ENCODE results near the gene DCAF8L2. TPM values are rescaled to one million over a fixed set of nuclear protein-coding genes. Genes with fewer than 3 reads are reported as not detected.
"Not testable (repeated sequence)": the region's sequence is repeated elsewhere in the genome, so short reads cannot be mapped to it uniquely, and the experiment has no call there.

DCAF8L2 gene
- not detected for total RNA-seq
- polyA plus RNA-seq (2013, experiment 1 of 2), result not detected
- not detected for polyA plus RNA-seq (2013, experiment 2 of 2)
- long read RNA-seq, experiment 1, result 0 reads
- long read RNA-seq, experiment 2, result 0 reads
- long read RNA-seq, experiment 3, result 0 reads
- long read RNA-seq, experiment 4, result 0 reads

GRCh38 chrX:27590044-27590443, at the start of gene DCAF8L2:
TSS of gene DCAF8L2 (plus strand) at chrX:27590344. CDS start at chrX:27746896, 156,552 bp downstream.
- Mint-ChIP-seq H3K36me3 (ENCODE audit: low read depth) (no peaks in the 10 kb centered on the region), H3K9me3 (peaks cover 38% of the 10 kb centered on the region), H3K4me1 (no peaks in the 10 kb centered on the region), H3K27me3 (ENCODE audit: insufficient read depth) (peaks cover 3% of the 10 kb centered on the region), H3K27ac (no peak within 1 kb of the TSS), H3K4me3 (no peak within 1 kb of the TSS)
- no peak for DNase-seq
- H3K9ac ChIP-seq (ENCODE audit: extremely low read depth, low read length, poor library complexity, severe bottlenecking), result no peak within 1 kb of the TSS
- H3K4me1 ChIP-seq (ENCODE audit: control insufficient read depth, insufficient read depth, low read length), result no peaks in the 10 kb centered on the region
- H3K4me3 ChIP-seq (ENCODE audit: low read length), result no peak within 1 kb of the TSS
- no peak within 1 kb of the TSS for H3K27ac ChIP-seq (ENCODE audit: low read depth, low read length)
- WGBS, 2 experiments (ENCODE audit: insufficient coverage in 1 of 2, insufficient read length in 1 of 2), result 96 to 100% methylated on average over 2 to 6 of the region's 7 CpGs
- H3K36me3 ChIP-seq (ENCODE audit: control insufficient read depth, insufficient read depth, low read length), result no peaks in the 10 kb centered on the region
- H3K9me3 ChIP-seq (ENCODE audit: control insufficient read depth, low read length), result no peaks in the 10 kb centered on the region
- no peaks in the 10 kb centered on the region for H3K27me3 ChIP-seq (ENCODE audit: control insufficient read depth, insufficient read depth, low read length, poor library complexity, severe bottlenecking)
- TF ChIP-seq CTCF (conservative IDR thresholded peaks at IDR 0.05), result no peak

GRCh38 chrX:27541161-27541560, 49.0 kb upstream of the DCAF8L2 start:
- H3K9me3 Mint-ChIP-seq, result peaks cover 41% of the 10 kb centered on the region
- H3K4me1 ChIP-seq (ENCODE audit: control insufficient read depth, insufficient read depth, low read length); H3K9ac ChIP-seq (ENCODE audit: extremely low read depth, low read length, poor library complexity, severe bottlenecking); DNase-seq; H3K36me3 ChIP-seq (ENCODE audit: control insufficient read depth, insufficient read depth, low read length); H3K27me3 Mint-ChIP-seq (ENCODE audit: insufficient read depth); H3K27ac Mint-ChIP-seq; H3K4me3 Mint-ChIP-seq; H3K9me3 ChIP-seq (ENCODE audit: control insufficient read depth, low read length); H3K4me3 ChIP-seq (ENCODE audit: low read length); H3K4me1 Mint-ChIP-seq; H3K36me3 Mint-ChIP-seq (ENCODE audit: low read depth); H3K27me3 ChIP-seq (ENCODE audit: control insufficient read depth, insufficient read depth, low read length, poor library complexity, severe bottlenecking); H3K27ac ChIP-seq (ENCODE audit: low read depth, low read length): not testable (repeated sequence)
- WGBS, 2 experiments (ENCODE audit: insufficient coverage in 1 of 2, insufficient read length in 1 of 2), result 88 to 95% methylated on average over 3 to 6 of the region's 6 CpGs

- Mint-ChIP-seq H3K9me3 (peaks cover 52% of the 10 kb centered on the region), H3K27ac (no peak overlapping the region), H3K4me3 (no peak overlapping the region), H3K36me3 (ENCODE audit: low read depth) (no peaks in the 10 kb centered on the region), H3K4me1 (no peaks in the 10 kb centered on the region), H3K27me3 (ENCODE audit: insufficient read depth) (no peaks in the 10 kb centered on the region)
- Histone ChIP-seq H3K4me3 (ENCODE audit: low read length) (no peak overlapping the region), H3K27me3 (ENCODE audit: control insufficient read depth, insufficient read depth, low read length, poor library complexity, severe bottlenecking) (no peaks in the 10 kb centered on the region), H3K9me3 (ENCODE audit: control insufficient read depth, low read length) (no peaks in the 10 kb centered on the region), H3K36me3 (ENCODE audit: control insufficient read depth, insufficient read depth, low read length) (no peaks in the 10 kb centered on the region), H3K4me1 (ENCODE audit: control insufficient read depth, insufficient read depth, low read length) (no peaks in the 10 kb centered on the region), H3K9ac (ENCODE audit: extremely low read depth, low read length, poor library complexity, severe bottlenecking) (no peak overlapping the region), H3K27ac (ENCODE audit: low read depth, low read length) (no peak overlapping the region)
- 100% methylated on average over 3 of the region's 4 CpGs; no CpG with 5 or more reads in 1 of the 2 experiments for WGBS, 2 experiments (ENCODE audit: insufficient coverage in 1 of 2, insufficient read length in 1 of 2)
- TF ChIP-seq CTCF (conservative IDR thresholded peaks at IDR 0.05), result no peak
- no peak for DNase-seq
These were observed 41.5 kb upstream of the DCAF8L2 start for GRCh38 chrX:27548624-27549023.

- Mint-ChIP-seq H3K36me3 (ENCODE audit: low read depth) (no peaks in the 10 kb centered on the region), H3K27ac (no peak overlapping the region), H3K4me3 (no peak overlapping the region), H3K9me3 (peaks cover 53% of the 10 kb centered on the region), H3K27me3 (ENCODE audit: insufficient read depth) (no peaks in the 10 kb centered on the region), H3K4me1 (no peaks in the 10 kb centered on the region)
- Histone ChIP-seq H3K27ac (ENCODE audit: low read depth, low read length) (no peak overlapping the region), H3K9me3 (ENCODE audit: control insufficient read depth, low read length) (no peaks in the 10 kb centered on the region), H3K4me1 (ENCODE audit: control insufficient read depth, insufficient read depth, low read length) (no peaks in the 10 kb centered on the region), H3K36me3 (ENCODE audit: control insufficient read depth, insufficient read depth, low read length) (no peaks in the 10 kb centered on the region), H3K27me3 (ENCODE audit: control insufficient read depth, insufficient read depth, low read length, poor library complexity, severe bottlenecking) (no peaks in the 10 kb centered on the region), H3K4me3 (ENCODE audit: low read length) (no peak overlapping the region), H3K9ac (ENCODE audit: extremely low read depth, low read length, poor library complexity, severe bottlenecking) (no peak overlapping the region)
- 71% methylated on average over 1 of the region's 1 CpG; no CpG with 5 or more reads in 1 of the 2 experiments for WGBS, 2 experiments (ENCODE audit: insufficient coverage in 1 of 2, insufficient read length in 1 of 2)
- TF ChIP-seq CTCF (conservative IDR thresholded peaks at IDR 0.05), result no peak
- DNase-seq, result no peak
These were observed 40.5 kb upstream of the DCAF8L2 start for GRCh38 chrX:27549688-27550087.
